ENCODE measurements around the gene P2RX7.
"Not testable (repeated sequence)": the region's sequence is repeated elsewhere in the genome, so short reads cannot be mapped to it uniquely, and the experiment has no call there.

Gene P2RX7

DNA sequence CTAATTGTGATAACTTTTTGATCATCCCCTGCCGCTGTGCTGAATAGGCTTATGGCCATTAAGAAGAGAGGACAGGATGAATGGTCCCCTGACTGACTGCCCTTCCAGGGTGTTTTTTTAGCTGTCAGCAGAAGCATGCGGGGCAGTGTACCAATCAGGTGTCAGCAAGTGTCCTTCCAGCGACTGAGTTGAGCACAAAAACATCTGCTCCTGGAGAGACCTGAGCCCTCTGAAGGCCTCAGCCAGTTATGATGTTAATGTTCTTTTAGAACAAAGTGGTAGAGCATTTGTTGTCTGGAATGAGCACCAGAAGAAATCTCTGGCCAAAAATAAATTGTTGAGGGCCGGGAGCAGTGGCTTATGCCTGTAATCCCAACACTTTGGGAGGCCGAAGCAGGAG is 37.5 kb downstream of the P2RX7 start:
- no peak for DNase-seq

GRCh38 chr12:121170611-121171260 is 38.1 kb downstream of the P2RX7 start:
- no peak for DNase-seq

GRCh38 chr12:121172145-121172544 is 39.5 kb downstream of the P2RX7 start:
- DNase-seq: no peak

DNA sequence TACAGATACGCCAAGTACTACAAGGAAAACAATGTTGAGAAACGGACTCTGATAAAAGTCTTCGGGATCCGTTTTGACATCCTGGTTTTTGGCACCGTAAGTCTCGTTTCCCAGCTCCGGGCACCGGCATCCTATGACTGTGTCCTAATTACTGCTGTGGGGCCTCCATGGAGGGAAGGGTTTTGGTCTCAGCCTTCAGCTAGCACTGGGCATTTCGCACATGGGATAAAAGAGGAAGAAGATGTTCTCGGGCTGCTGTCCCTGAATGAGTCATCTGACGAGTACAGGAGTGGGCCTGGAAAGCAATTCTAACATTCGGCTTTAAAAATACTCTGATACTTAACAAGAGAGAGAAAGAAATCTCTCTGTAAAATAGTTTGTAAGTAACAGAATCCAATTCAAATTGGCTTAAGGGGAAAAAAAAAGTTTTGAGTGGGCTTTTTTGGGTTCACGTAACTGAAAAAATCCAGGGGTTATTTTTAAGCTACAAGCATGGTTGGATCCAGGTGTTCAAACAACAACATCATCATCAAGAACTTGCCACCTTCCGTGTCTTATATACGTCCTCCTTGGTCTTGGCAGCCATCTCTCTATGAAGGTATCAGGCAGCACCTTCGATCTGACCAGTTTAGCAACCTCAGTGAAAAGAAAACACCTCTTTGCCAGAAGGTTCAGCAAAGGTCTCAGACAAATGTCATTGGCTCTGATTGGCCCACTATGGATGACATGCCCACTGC is 42.9 kb downstream of the P2RX7 start:
- peak in 6 of 56 donors; percentile 3 to 21 (median 8) for DNase-seq

- DNase-seq: no peak
Observed at GRCh38 chr12:121176826-121177529, 44.3 kb downstream of the P2RX7 start.

DNA sequence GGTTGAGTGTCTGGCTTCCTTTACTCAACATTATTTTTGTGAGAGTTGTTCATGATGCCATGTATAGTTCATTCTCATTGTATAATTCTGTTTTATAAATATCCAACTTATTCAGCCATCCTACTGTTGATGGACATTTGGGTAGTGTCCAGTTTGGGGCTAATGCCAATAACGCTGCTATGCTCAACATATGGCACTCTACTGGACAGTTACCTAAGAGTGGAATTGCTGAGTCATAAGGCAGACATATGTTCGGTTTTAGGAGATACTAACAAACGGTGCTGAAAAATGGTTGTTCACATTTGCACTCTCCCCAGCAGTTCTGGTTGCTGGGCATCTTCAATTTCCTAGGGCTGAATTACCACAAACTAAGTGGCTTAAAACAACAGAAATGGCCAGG is 48.5 kb downstream of the P2RX7 start:
- no peak for DNase-seq

GRCh38 chr12:121182222-121182893 is 49.7 kb downstream of the P2RX7 start:
- DNase-seq: no peak

- DNase-seq: no peak
Observed at GRCh38 chr12:121184425-121184824, 51.7 kb downstream of the P2RX7 start.

GRCh38 chr12:121184984-121185889 is 52.6 kb downstream of the P2RX7 start:
- DNase-seq: no peak

GRCh38 chr12:121186826-121187225 is 54.1 kb downstream of the P2RX7 start:
- no peak for DNase-seq

- DNase-seq: no peak
Observed at GRCh38 chr12:121187501-121187900, 54.8 kb downstream of the P2RX7 start.

DNA sequence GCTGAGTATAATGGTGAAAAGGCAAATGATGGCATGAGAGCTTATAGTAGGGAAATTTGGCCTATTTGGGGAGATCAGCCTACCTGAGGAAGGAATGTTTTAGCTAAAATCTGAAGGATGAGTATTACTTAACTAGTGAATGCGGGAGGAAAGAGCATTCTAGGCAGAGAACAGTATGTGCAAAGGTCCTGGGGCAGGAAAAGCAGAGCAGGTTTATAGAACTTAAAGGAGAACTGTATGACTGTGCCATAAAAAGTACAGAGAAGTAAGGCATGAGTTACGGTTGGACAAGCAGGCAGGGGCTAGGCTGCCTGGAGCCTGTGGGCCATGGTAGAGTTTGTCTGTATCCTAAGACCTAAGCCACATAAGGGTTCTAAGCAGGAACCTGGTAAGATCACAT is 55.6 kb downstream of the P2RX7 start:
- no peak for DNase-seq

- no peak for DNase-seq
Observed at GRCh38 chr12:121189131-121189530, 56.5 kb downstream of the P2RX7 start.

DNA sequence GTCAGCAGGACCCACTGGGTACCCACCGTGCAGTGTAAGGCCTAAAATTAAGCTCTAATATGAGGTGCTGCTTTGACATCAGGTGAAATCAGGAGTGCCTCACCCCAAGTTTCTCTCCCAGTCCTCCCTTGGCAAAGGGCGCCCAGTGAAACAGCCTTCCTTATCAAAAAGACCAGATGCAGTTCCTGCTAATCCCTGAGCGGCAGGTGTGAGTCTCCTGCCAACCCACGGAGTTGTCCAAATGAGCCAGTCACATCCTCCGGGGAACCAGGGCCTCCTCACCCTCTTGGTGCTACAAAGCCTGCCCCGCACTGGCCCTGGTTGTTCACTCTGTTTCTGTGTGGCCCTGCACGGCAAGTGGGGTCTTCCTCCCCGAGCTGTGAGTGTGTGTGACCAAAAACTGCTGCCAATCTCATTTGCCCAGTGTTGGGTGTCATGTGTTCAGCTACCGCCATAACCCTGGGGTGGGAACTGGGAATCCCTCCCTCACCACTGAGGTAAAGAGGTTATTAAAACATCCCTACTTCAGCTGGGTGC is 57.0 kb downstream of the P2RX7 start:
- no peak for DNase-seq

- DNase-seq: no peak
Observed at GRCh38 chr12:121190523-121191031, 57.9 kb downstream of the P2RX7 start.

GRCh38 chr12:121191151-121191550 is 58.5 kb downstream of the P2RX7 start:
- DNase-seq: no peak

DNA sequence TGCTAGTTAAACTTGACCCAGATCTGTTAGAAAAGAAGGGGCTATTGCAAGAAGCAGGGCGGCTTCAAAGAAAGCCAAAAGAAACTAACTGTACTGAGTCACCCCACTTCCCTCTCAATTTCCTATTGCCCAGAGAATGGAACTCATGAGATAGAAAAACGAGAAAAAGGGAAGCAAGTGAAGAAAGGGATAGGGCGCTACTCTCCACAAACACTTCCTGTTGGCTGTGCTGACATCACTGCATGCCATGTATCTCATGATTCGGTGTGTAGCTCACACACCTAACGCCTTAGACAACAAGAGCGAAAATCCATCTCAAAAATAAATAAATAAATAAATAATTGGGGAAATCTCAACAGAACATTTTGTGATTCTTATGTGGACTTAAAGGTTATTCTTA is 64.2 kb downstream of the P2RX7 start:
- DNase-seq: peak in 2 of 56 donors; percentile 7 to 16

DNA sequence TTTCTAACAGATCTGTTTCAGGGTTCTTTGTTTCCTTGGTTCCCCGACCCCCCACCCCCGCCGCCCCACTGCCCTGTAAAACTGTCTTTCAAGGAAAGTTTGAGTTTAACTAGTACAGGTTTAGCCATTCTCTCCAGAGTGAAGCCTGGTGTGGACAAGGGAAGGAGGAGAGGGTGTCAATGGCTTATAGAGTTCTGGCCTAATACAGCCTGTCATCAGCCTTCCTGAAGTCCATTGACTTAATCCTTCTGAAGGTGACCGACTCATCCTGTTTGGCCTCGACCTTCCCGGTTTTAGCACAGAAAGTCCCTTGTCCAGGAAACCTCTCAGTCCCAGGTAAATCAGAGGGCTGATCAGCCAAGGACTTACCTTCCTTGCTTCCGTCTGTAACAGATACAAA is 66.3 kb downstream of the P2RX7 start:
- DNase-seq: no peak

DNA sequence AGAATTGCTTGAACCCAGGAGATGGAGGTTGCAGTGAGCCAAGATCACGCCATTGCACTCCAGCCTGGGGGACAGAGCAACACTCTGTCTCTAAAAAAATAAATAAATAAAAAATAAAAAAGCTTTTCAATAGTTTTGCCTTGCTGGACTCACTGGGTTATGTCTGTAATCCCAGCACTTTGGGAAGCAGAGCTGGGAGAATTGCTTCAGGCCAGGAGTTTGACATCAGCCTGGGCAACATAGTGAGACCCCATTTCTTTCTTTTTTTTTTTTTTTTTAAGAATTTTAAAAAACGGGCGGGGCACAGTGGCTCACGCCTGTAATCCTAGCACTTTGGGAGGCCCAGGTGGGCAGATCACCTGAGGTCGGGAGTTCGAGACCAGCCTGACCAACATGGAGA is 68.5 kb downstream of the P2RX7 start:
- not testable (repeated sequence) for DNase-seq
